HCT116 (cell line): ENCODE results near the gene METTL26. TPM values are rescaled to one million over a fixed set of nuclear protein-coding genes. Genes with fewer than 3 reads are reported as not detected.

Experiments used
- ATAC-seq: fragments of 200-7000 bp; cut with Tn5 transposase; 2 replicates; pipeline ENCODE4 v1.9.1; 2020; ENCODE audit warnings: mild to moderate bottlenecking, moderate library complexity
- BruUV-seq: library from RNA; stranded (reverse); fragments of 400-500 nt; replicated peaks from 2 replicates; lab custom pipeline; 2021; lab: Mats Ljungman, UMichigan
- CTCF ChIA-PET: fragments of 300-600 bp; sonication (Branson Sonifier 250); formaldehyde crosslinking; loops from one replicate; lab custom pipeline; 2021; ENCODE audit warnings: antibody characterized with exemption; lab: Charles Lee
- POLR2A ChIA-PET: fragments of 300-600, 350-600 bp; sonication (Branson Sonifier 250); formaldehyde crosslinking; loops from one replicate; lab custom pipeline; 2021; ENCODE audit warnings: antibody characterized with exemption; lab: Charles Lee
- RAD21 ChIA-PET, 2 experiments: fragments of 300-600 bp; sonication (Branson Sonifier 250); formaldehyde crosslinking; loops; one replicate each; lab custom pipeline; 2023; ENCODE audit warnings: low total read pairs in 2 of 2; ENCODE audit not compliant: uncharacterized antibody in 2 of 2, unreplicated experiment in 2 of 2, low non-redundant PET in 1 of 2; lab: Charles Lee
- DNase-seq: peaks from one replicate; pipeline ENCODE4 v3.0.0-alpha.2; 2010; ENCODE audit warnings: low read depth, low spot score
- H2AFZ ChIP-seq: fragments of 200-600 bp; shearing (Covaris generic), sonication (generic); 2 replicates; pipeline ENCODE4 v1.6.1; 2017; ENCODE audit warnings: low read depth, mixed run types, mixed read lengths, antibody characterized with exemption, low read length; ENCODE audit not compliant: poor library complexity, severe bottlenecking
- H3K27ac ChIP-seq: 2 replicates; pipeline ENCODE4 v1.5.1; 2012; ENCODE audit warnings: low read depth, low read length
- H3K27me3 ChIP-seq: fragments of 200-600 bp; sonication (generic); 2 replicates; pipeline ENCODE4 v1.6.1; 2016; ENCODE audit warnings: mixed run types, low read length, mixed read lengths; ENCODE audit not compliant: insufficient read depth
- H3K36me3 ChIP-seq, 2 experiments: fragments of 200-500 bp in 1 of 2; fragments of 200-600 bp in 1 of 2; sonication (Bioruptor generic) in 1 of 2; sonication (generic) in 1 of 2; 2 replicates each; pipeline versions ENCODE4 v1.5.1 to v1.6.1; 2014 to 2016; ENCODE audit warnings: low read length in 2 of 2, inconsistent platforms in 1 of 2, mixed read lengths in 1 of 2, mixed run types in 1 of 2; ENCODE audit not compliant: insufficient read depth in 2 of 2, control insufficient read depth in 1 of 2
- H3K4me1 ChIP-seq, 2 experiments: fragments of 200-600 bp in 1 of 2; sonication (generic) in 1 of 2; 2 replicates each; pipeline versions ENCODE4 v1.5.1 to v1.6.1; 2012 to 2017; ENCODE audit warnings: low read length in 2 of 2, inconsistent platforms in 1 of 2, mild to moderate bottlenecking in 1 of 2, mixed read lengths in 1 of 2, mixed run types in 1 of 2, moderate library complexity in 1 of 2; ENCODE audit not compliant: insufficient read depth in 2 of 2, control insufficient read depth in 1 of 2
- H3K4me2 ChIP-seq: fragments of 200-600 bp; sonication (generic); 2 replicates; pipeline ENCODE4 v1.6.1; 2017; ENCODE audit warnings: mixed run types, low read length, mixed read lengths
- H3K4me3 ChIP-seq, 2 experiments: fragments of 200-600 bp in 1 of 2; sonication (generic) in 1 of 2; replicated peaks in 1 of 2; 2 replicates each; pipeline ENCODE4 v1.5.1; 2011 to 2016; ENCODE audit warnings: low read length in 2 of 2, control low read depth in 1 of 2, low read depth in 1 of 2, mild to moderate bottlenecking in 1 of 2, mixed read lengths in 1 of 2, mixed run types in 1 of 2
- H3K79me2 ChIP-seq: fragments of 200-600 bp; sonication (generic); 2 replicates; pipeline ENCODE4 v1.6.1; 2017; ENCODE audit warnings: mild to moderate bottlenecking, mixed run types, low read length, moderate library complexity, mixed read lengths; ENCODE audit not compliant: insufficient read depth
- H3K9ac ChIP-seq: fragments of 200-600 bp; sonication (generic); 2 replicates; pipeline ENCODE4 v1.6.1; 2016; ENCODE audit warnings: low read length, mixed read lengths
- H3K9me2 ChIP-seq: fragments of 200-600 bp; sonication (generic), shearing (Covaris generic); 2 replicates; pipeline ENCODE4 v1.6.1; 2017; ENCODE audit warnings: mixed run types, mild to moderate bottlenecking, moderate library complexity; ENCODE audit not compliant: insufficient read depth
- H3K9me3 ChIP-seq, 2 experiments: fragments of 200-500 bp in 1 of 2; fragments of 200-600 bp in 1 of 2; sonication (Bioruptor generic) in 1 of 2; sonication (generic) in 1 of 2; 2 replicates each; pipeline ENCODE4 v1.6.1; 2014 to 2017; ENCODE audit warnings: low read length in 2 of 2, mixed read lengths in 2 of 2, inconsistent platforms in 1 of 2, low read depth in 1 of 2, mild to moderate bottlenecking in 1 of 2, mixed run types in 1 of 2, moderate library complexity in 1 of 2; ENCODE audit not compliant: control insufficient read depth in 1 of 2, insufficient read depth in 1 of 2
- H4K20me1 ChIP-seq: fragments of 200-600 bp; sonication (generic), shearing (Covaris generic); 2 replicates; pipeline ENCODE4 v1.6.1; 2017; ENCODE audit warnings: mixed run types, mild to moderate bottlenecking, moderate library complexity; ENCODE audit not compliant: insufficient read depth
- ATF3 ChIP-seq: IDR thresholded peaks from 2 replicates; pipeline ENCODE4 v1.6.1; 2012
- CBX3 ChIP-seq: IDR thresholded peaks from 2 replicates; pipeline ENCODE4 v1.6.1; 2012; ENCODE audit warnings: low read depth
- ELF1 ChIP-seq: IDR thresholded peaks from 2 replicates; pipeline ENCODE4 v1.6.1; 2012; ENCODE audit warnings: low read depth, borderline replicate concordance
- EZH2 ChIP-seq: fragments of 200-600 bp; sonication (generic); IDR thresholded peaks from 2 replicates; pipeline ENCODE4 v1.6.1; 2017; ENCODE audit warnings: antibody characterized with exemption, mixed run types
- EZH2phosphoT487 ChIP-seq: fragments of 200-600 bp; IDR thresholded peaks from 2 replicates; pipeline ENCODE4 v1.6.1; 2018; ENCODE audit warnings: antibody characterized with exemption, borderline replicate concordance
- FOSL1 ChIP-seq: IDR thresholded peaks from 2 replicates; pipeline ENCODE4 v1.6.1; 2012; ENCODE audit warnings: low read depth
- MAX ChIP-seq: IDR thresholded peaks from 2 replicates; pipeline ENCODE4 v1.6.1; 2012
- SRF ChIP-seq: IDR thresholded peaks from 2 replicates; pipeline ENCODE4 v1.6.1; 2012; ENCODE audit warnings: low read depth
- TCF7L2 ChIP-seq: IDR thresholded peaks from 2 replicates; pipeline ENCODE4 v1.7.0; 2011; ENCODE audit warnings: borderline replicate concordance, inconsistent platforms; ENCODE audit not compliant: insufficient read depth, insufficient read length; ENCODE audit errors: extremely low read depth
- YY1 ChIP-seq: IDR thresholded peaks from 2 replicates; pipeline ENCODE4 v1.6.1; 2011; ENCODE audit warnings: low read length, low read depth, moderate library complexity, mild to moderate bottlenecking; ENCODE audit not compliant: insufficient replicate concordance; ENCODE audit errors: extremely low read depth
- ZFX ChIP-seq: fragments of 450-650 bp; IDR thresholded peaks from 2 replicates; pipeline ENCODE4 v1.6.1; 2017
- ZNF274 ChIP-seq: fragments of 200-500 bp; sonication (Bioruptor generic); IDR thresholded peaks from 2 replicates; pipeline ENCODE4 v1.6.1; 2014; ENCODE audit warnings: mild to moderate bottlenecking, low read depth, low read length, inconsistent platforms
- intact Hi-C: fragments of 100-400 bp; cut with micrococcal nuclease; formaldehyde crosslinking; loops from 2 replicates; pipeline ENCODE4 v1.10.0; 2022
- total RNA-seq: library from RNA; stranded (reverse); gene quantifications from one replicate; pipeline ENCODE4 v1.2.1, GENCODE V29; 2021; ENCODE audit not compliant: unreplicated experiment

METTL26 gene
- total RNA-seq, 1 experiment from 2014 or later: 85.7 TPM

GRCh38 chr16:658679-659571 is 22.8 kb upstream of the METTL26 start (continued):
- TF ChIP-seq EZH2phosphoT487 (no peak), ELF1 (no peak), ZNF274 (no peak), ATF3 (no peak)

- Histone ChIP-seq H3K9ac (no peak overlapping the region), H3K27me3 (no peaks in the 10 kb centered on the region), H4K20me1 (no peaks in the 10 kb centered on the region), H3K4me1 (peaks cover 3 to 9% of the 10 kb centered on the region in 2 experiments; a peak in 2 of 4 replicates), H3K4me2 (no peak overlapping the region), H3K9me3 (no peaks in the 10 kb centered on the region), H3K4me3 (no peak overlapping the region), H3K27ac (no peak overlapping the region), H2AFZ (no peak overlapping the region), H3K9me2 (no peaks in the 10 kb centered on the region), H3K36me3 (no peaks in the 10 kb centered on the region), H3K79me2 (no peaks in the 10 kb centered on the region)
- no peak for DNase-seq
- ChIA-PET RAD21 (no interaction called here), POLR2A (no interaction called here), CTCF (no interaction called here)
- no peak for TF ChIP-seq YY1
- TF ChIP-seq MAX: no peak
- no peak for TF ChIP-seq ATF3
- no peak for TF ChIP-seq ZFX
- no peak for TF ChIP-seq ELF1
- TF ChIP-seq FOSL1: no peak
- no peak for TF ChIP-seq CBX3
- TF ChIP-seq TCF7L2: no peak
- TF ChIP-seq SRF: no peak
- TF ChIP-seq EZH2: no peak
- BruUV-seq: no TSS peak
- intact Hi-C loops: no loop called here
- no peak for ATAC-seq
These were observed 21.4 kb upstream of the METTL26 start for GRCh38 chr16:657487-657886.
